ENCODE results near the gene MTX2. TPM values are rescaled to one million over a fixed set of nuclear protein-coding genes. Genes with fewer than 3 reads are reported as not detected.

MTX2 gene
- 27.7 TPM for total RNA-seq

- Histone ChIP-seq H3K9me3 (ENCODE audit: control insufficient read depth in 3 of 3, low read length in 3 of 3) (no peaks in the 10 kb centered on the region), H3K4me3 (ENCODE audit: low read length in 3 of 3) (peak within 1 kb of the TSS; percentile 89 to 96 (median 95)), H3K27me3 (ENCODE audit: control insufficient read depth in 3 of 3, insufficient read depth in 3 of 3, low read length in 3 of 3) (no peaks in the 10 kb centered on the region), H3K36me3 (ENCODE audit: control insufficient read depth in 3 of 3, insufficient read depth in 3 of 3, low read length in 3 of 3) (peaks cover 0 to 3% (median 0%) of the 10 kb centered on the region in 3 donors), H3K4me1 (ENCODE audit: control insufficient read depth in 3 of 3, insufficient read depth in 3 of 3, low read length in 3 of 3) (peaks cover 0 to 7% (median 2%) of the 10 kb centered on the region in 3 donors), H3K9ac (ENCODE audit: low read depth in 1 of 3, low read length in 3 of 3) (peak within 1 kb of the TSS; percentile 91 to 94 (median 91)), H3K27ac (ENCODE audit: low read depth, low read length) (peak within 1 kb of the TSS; percentile 81)
These were observed at the start of gene MTX2 for GRCh38 chr2:176269319-176270099. MTX2 (plus strand) TSS chr2:176269442; CDS start chr2:176269630, 188 bp downstream.

DNA sequence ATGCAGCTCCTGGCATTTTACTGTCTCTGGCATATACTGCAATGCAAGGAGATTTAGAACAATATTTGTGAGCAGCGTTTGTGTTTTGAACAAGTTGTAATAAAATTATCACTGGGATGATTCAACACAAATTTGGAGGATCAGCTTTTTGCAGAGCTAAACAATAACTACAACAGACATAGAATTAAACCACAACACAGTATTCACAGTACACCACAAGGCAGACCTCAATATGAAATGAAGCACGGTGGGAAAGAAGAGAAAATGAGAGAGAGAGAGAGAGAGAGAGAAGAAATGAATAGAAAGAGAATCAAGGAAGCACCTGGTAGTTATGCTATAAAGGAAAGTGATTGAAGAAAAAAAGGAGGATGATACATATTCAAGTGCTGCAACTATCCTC lies 41.4 kb upstream of the MTX2 start:
- Histone ChIP-seq H3K4me1 (ENCODE audit: control insufficient read depth in 3 of 3, insufficient read depth in 3 of 3, low read length in 3 of 3) (no peaks in the 10 kb centered on the region), H3K9me3 (ENCODE audit: control insufficient read depth in 3 of 3, low read length in 3 of 3) (no peaks in the 10 kb centered on the region), H3K27me3 (ENCODE audit: control insufficient read depth in 3 of 3, insufficient read depth in 3 of 3, low read length in 3 of 3) (peaks cover 0 to 3% (median 0%) of the 10 kb centered on the region in 3 donors), H3K36me3 (ENCODE audit: control insufficient read depth in 3 of 3, insufficient read depth in 3 of 3, low read length in 3 of 3) (no peaks in the 10 kb centered on the region), H3K4me3 (ENCODE audit: low read length in 3 of 3) (no peak overlapping the region), H3K27ac (ENCODE audit: low read depth, low read length) (no peak overlapping the region), H3K9ac (ENCODE audit: low read depth in 1 of 3, low read length in 3 of 3) (no peak overlapping the region)

- Histone ChIP-seq H3K4me3 (ENCODE audit: low read length in 3 of 3) (no peak overlapping the region), H3K27ac (ENCODE audit: low read depth, low read length) (no peak overlapping the region), H3K9ac (ENCODE audit: low read depth in 1 of 3, low read length in 3 of 3) (no peak overlapping the region), H3K4me1 (ENCODE audit: control insufficient read depth in 3 of 3, insufficient read depth in 3 of 3, low read length in 3 of 3) (no peaks in the 10 kb centered on the region), H3K9me3 (ENCODE audit: control insufficient read depth in 3 of 3, low read length in 3 of 3) (no peaks in the 10 kb centered on the region), H3K36me3 (ENCODE audit: control insufficient read depth in 3 of 3, insufficient read depth in 3 of 3, low read length in 3 of 3) (no peaks in the 10 kb centered on the region), H3K27me3 (ENCODE audit: control insufficient read depth in 3 of 3, insufficient read depth in 3 of 3, low read length in 3 of 3) (peaks cover 0 to 4% (median 0%) of the 10 kb centered on the region in 3 donors)
These were observed 35.1 kb upstream of the MTX2 start for GRCh38 chr2:176234156-176234555.

DNA sequence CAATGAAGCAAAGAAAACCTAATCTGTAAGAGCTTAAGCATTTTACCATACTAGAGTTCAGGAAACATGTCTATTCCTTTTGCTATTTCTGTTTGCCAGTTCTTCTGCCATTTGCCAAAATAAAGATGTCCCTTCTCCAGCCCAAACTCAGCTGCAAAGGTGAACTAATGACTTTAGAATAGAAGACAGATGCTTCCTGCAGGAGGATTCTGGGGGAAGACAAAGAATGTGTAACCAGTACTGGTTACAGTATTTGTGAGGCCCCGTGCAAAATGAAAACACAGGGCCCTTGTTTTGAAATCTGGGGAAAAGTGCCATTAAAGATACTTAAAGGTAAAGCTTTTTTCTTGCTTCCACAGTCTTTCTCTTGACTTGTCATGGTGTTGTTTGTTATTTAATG lies 34.3 kb upstream of the MTX2 start:
- no peaks in the 10 kb centered on the region for H3K4me1 ChIP-seq (ENCODE audit: control insufficient read depth in 3 of 3, insufficient read depth in 3 of 3, low read length in 3 of 3)
- peaks cover 0 to 4% (median 0%) of the 10 kb centered on the region in 3 donors for H3K27me3 ChIP-seq (ENCODE audit: control insufficient read depth in 3 of 3, insufficient read depth in 3 of 3, low read length in 3 of 3)
- no peak overlapping the region for H3K4me3 ChIP-seq (ENCODE audit: low read length in 3 of 3)
- no peaks in the 10 kb centered on the region for H3K9me3 ChIP-seq (ENCODE audit: control insufficient read depth in 3 of 3, low read length in 3 of 3)
- no peak overlapping the region for H3K27ac ChIP-seq (ENCODE audit: low read depth, low read length)
- no peak overlapping the region for H3K9ac ChIP-seq (ENCODE audit: low read depth in 1 of 3, low read length in 3 of 3)
- H3K36me3 ChIP-seq (ENCODE audit: control insufficient read depth in 3 of 3, insufficient read depth in 3 of 3, low read length in 3 of 3), result no peaks in the 10 kb centered on the region

DNA sequence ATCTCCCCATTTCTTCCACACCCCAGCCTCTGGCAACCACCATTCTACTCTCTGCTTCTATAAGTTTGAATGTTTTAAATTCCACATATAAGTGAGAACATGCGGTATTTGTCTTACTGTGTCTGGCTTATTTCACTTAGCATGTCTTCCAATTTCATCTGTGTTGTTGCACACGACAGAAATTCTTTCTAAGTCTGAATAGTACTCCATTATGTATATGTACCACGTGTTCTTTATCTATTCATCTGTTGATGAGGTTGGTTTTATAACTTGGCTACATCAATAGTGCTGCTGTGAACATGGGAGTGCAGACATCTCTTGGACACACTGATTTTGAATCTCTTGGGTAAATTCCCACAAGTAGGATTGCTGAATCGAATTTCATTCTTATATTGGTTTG lies 31.8 kb upstream of the MTX2 start:
- Histone ChIP-seq H3K36me3 (ENCODE audit: control insufficient read depth in 3 of 3, insufficient read depth in 3 of 3, low read length in 3 of 3) (no peaks in the 10 kb centered on the region), H3K4me1 (ENCODE audit: control insufficient read depth in 3 of 3, insufficient read depth in 3 of 3, low read length in 3 of 3) (peaks cover 0 to 2% (median 0%) of the 10 kb centered on the region in 3 donors), H3K27me3 (ENCODE audit: control insufficient read depth in 3 of 3, insufficient read depth in 3 of 3, low read length in 3 of 3) (peaks cover 0 to 4% (median 3%) of the 10 kb centered on the region in 3 donors), H3K9me3 (ENCODE audit: control insufficient read depth in 3 of 3, low read length in 3 of 3) (no peaks in the 10 kb centered on the region), H3K4me3 (ENCODE audit: low read length in 3 of 3) (no peak overlapping the region), H3K27ac (ENCODE audit: low read depth, low read length) (no peak overlapping the region), H3K9ac (ENCODE audit: low read depth in 1 of 3, low read length in 3 of 3) (no peak overlapping the region)

DNA sequence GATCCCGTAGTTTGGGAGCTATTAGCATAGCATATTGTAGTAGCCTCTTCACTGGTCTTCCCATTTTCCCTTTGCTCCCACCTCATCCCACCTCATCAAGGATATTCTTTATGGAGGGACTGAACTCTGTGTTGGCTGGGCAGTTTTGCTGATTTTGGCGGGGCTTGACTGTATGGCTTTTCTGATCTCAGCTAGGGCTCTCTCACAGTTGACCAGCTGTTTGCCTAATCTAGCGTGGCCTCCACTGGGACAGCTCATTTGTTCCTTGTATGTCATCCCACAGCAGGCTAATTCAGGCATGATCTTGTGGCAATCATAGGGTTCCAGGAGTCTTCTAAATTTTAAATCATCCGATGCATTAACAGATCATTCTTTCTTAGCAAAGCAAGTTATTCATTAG lies 30.2 kb upstream of the MTX2 start:
- H3K36me3 ChIP-seq (ENCODE audit: control insufficient read depth in 3 of 3, insufficient read depth in 3 of 3, low read length in 3 of 3), result no peaks in the 10 kb centered on the region
- no peak overlapping the region for H3K4me3 ChIP-seq (ENCODE audit: low read length in 3 of 3)
- H3K9me3 ChIP-seq (ENCODE audit: control insufficient read depth in 3 of 3, low read length in 3 of 3), result no peaks in the 10 kb centered on the region
- no peak overlapping the region for H3K27ac ChIP-seq (ENCODE audit: low read depth, low read length)
- peaks cover 0 to 5% (median 0%) of the 10 kb centered on the region in 3 donors for H3K4me1 ChIP-seq (ENCODE audit: control insufficient read depth in 3 of 3, insufficient read depth in 3 of 3, low read length in 3 of 3)
- H3K9ac ChIP-seq (ENCODE audit: low read depth in 1 of 3, low read length in 3 of 3), result no peak overlapping the region
- H3K27me3 ChIP-seq (ENCODE audit: control insufficient read depth in 3 of 3, insufficient read depth in 3 of 3, low read length in 3 of 3), result peaks cover 0 to 7% (median 4%) of the 10 kb centered on the region in 3 donors

GRCh38 chr2:176240301-176240700 lies 28.9 kb upstream of the MTX2 start:
- Histone ChIP-seq H3K9me3 (ENCODE audit: control insufficient read depth in 3 of 3, low read length in 3 of 3) (no peaks in the 10 kb centered on the region), H3K27ac (ENCODE audit: low read depth, low read length) (no peak overlapping the region), H3K4me1 (ENCODE audit: control insufficient read depth in 3 of 3, insufficient read depth in 3 of 3, low read length in 3 of 3) (peaks cover 0 to 5% (median 0%) of the 10 kb centered on the region in 3 donors), H3K36me3 (ENCODE audit: control insufficient read depth in 3 of 3, insufficient read depth in 3 of 3, low read length in 3 of 3) (no peaks in the 10 kb centered on the region), H3K9ac (ENCODE audit: low read depth in 1 of 3, low read length in 3 of 3) (no peak overlapping the region), H3K4me3 (ENCODE audit: low read length in 3 of 3) (no peak overlapping the region), H3K27me3 (ENCODE audit: control insufficient read depth in 3 of 3, insufficient read depth in 3 of 3, low read length in 3 of 3) (peaks cover 0 to 7% (median 4%) of the 10 kb centered on the region in 3 donors)

GRCh38 chr2:176242276-176242675 lies 27.0 kb upstream of the MTX2 start:
- Histone ChIP-seq H3K27me3 (ENCODE audit: control insufficient read depth in 3 of 3, insufficient read depth in 3 of 3, low read length in 3 of 3) (peaks cover 0 to 7% (median 4%) of the 10 kb centered on the region in 3 donors), H3K27ac (ENCODE audit: low read depth, low read length) (no peak overlapping the region), H3K9me3 (ENCODE audit: control insufficient read depth in 3 of 3, low read length in 3 of 3) (no peaks in the 10 kb centered on the region), H3K4me1 (ENCODE audit: control insufficient read depth in 3 of 3, insufficient read depth in 3 of 3, low read length in 3 of 3) (peaks cover 0 to 5% (median 0%) of the 10 kb centered on the region in 3 donors), H3K4me3 (ENCODE audit: low read length in 3 of 3) (no peak overlapping the region), H3K9ac (ENCODE audit: low read depth in 1 of 3, low read length in 3 of 3) (no peak overlapping the region), H3K36me3 (ENCODE audit: control insufficient read depth in 3 of 3, insufficient read depth in 3 of 3, low read length in 3 of 3) (no peaks in the 10 kb centered on the region)

- Histone ChIP-seq H3K36me3 (ENCODE audit: control insufficient read depth in 3 of 3, insufficient read depth in 3 of 3, low read length in 3 of 3) (no peaks in the 10 kb centered on the region), H3K27ac (ENCODE audit: low read depth, low read length) (no peak overlapping the region), H3K27me3 (ENCODE audit: control insufficient read depth in 3 of 3, insufficient read depth in 3 of 3, low read length in 3 of 3) (peaks cover 0 to 4% (median 2%) of the 10 kb centered on the region in 3 donors), H3K9me3 (ENCODE audit: control insufficient read depth in 3 of 3, low read length in 3 of 3) (no peaks in the 10 kb centered on the region), H3K4me1 (ENCODE audit: control insufficient read depth in 3 of 3, insufficient read depth in 3 of 3, low read length in 3 of 3) (peaks cover 0 to 5% (median 0%) of the 10 kb centered on the region in 3 donors), H3K4me3 (ENCODE audit: low read length in 3 of 3) (no peak overlapping the region), H3K9ac (ENCODE audit: low read depth in 1 of 3, low read length in 3 of 3) (no peak overlapping the region)
These were observed 22.9 kb upstream of the MTX2 start for GRCh38 chr2:176246331-176246730.

DNA sequence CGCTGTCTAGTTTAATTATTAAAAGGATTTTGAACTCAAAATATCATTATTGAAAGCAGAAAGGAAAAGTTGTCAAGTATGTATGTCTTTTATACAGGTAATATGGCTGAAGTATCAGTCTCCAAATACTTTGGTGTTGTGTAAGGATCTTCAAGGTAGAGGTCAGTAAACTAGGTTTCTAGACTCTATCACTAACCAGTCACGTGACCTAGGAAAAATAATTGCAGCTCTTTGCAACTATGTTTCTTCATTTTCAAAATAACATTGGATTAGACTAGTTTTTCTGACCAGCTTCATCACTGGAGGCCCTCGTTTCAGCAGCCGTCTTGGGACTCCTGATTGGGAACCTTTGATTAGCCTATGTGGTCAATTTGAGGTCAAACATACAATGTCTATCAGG lies 21.4 kb upstream of the MTX2 start:
- H3K27ac ChIP-seq (ENCODE audit: low read depth, low read length), result no peak overlapping the region
- H3K27me3 ChIP-seq (ENCODE audit: control insufficient read depth in 3 of 3, insufficient read depth in 3 of 3, low read length in 3 of 3), result peaks cover 0 to 2% (median 0%) of the 10 kb centered on the region in 3 donors
- no peaks in the 10 kb centered on the region for H3K4me1 ChIP-seq (ENCODE audit: control insufficient read depth in 3 of 3, insufficient read depth in 3 of 3, low read length in 3 of 3)
- H3K9me3 ChIP-seq (ENCODE audit: control insufficient read depth in 3 of 3, low read length in 3 of 3), result no peaks in the 10 kb centered on the region
- no peak overlapping the region for H3K9ac ChIP-seq (ENCODE audit: low read depth in 1 of 3, low read length in 3 of 3)
- no peak overlapping the region for H3K4me3 ChIP-seq (ENCODE audit: low read length in 3 of 3)
- H3K36me3 ChIP-seq (ENCODE audit: control insufficient read depth in 3 of 3, insufficient read depth in 3 of 3, low read length in 3 of 3), result no peaks in the 10 kb centered on the region

Data from skeletal muscle tissue (tissue), 4 donors.